ENCODE measurements around the gene FAM236D. TPM values are rescaled to one million over a fixed set of nuclear protein-coding genes. Genes with fewer than 3 reads are reported as not detected.
"Not testable (repeated sequence)": the region's sequence is repeated elsewhere in the genome, so short reads cannot be mapped to it uniquely, and the experiment has no call there.

The FAM236D gene
- polyA plus RNA-seq (2013, experiment 1 of 2; ENCODE audit: insufficient read length), result not detected
- polyA plus RNA-seq (2013, experiment 2 of 2; ENCODE audit: insufficient read length), result not detected

DNA sequence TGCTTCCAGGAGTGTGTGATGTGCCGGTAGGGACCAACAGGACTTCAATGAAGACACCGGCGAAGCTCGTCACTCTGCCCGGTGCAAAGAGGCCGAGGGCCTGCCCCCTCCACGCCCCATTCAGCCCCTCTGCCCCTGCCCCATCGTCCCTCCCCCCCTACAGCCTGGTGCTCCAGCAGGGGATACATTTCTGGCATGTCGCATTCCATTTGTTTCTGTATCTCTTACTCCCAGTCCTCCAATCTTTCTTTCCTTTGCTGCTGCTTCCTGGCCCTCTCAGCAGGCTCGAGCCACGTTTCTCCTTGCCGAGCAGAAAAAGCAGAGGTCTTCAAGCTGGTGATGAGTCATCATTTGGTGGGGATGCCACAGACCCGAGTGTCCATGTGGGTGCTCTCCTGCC is at the start of gene FAM236D:
Gene FAM236D, minus strand, starts transcription at position 101 of the 400 bp plus-strand sequence. Its CDS starts 100 bp downstream, at position 1.
- DNase-seq, result not testable (repeated sequence)

DNA sequence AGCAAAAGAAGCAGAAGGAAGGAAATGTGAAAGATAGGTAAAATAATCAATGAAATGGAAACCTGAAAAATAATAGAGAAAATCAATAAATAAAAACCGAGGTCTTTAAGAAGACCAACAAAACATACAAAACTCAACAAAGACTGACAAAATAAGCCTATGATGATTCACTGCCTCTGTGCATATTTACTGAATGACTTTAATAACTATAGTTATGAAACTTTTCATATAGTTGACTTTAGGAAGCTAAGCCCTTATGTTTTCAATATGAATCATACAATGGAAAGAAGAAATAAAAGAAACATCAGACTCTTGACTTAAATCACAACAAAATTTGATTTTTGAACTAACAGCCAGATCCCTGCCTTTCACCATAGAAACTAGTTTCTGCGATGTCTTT is 29.5 kb upstream of the FAM236D start:
- DNase-seq, result not testable (repeated sequence)

DNA sequence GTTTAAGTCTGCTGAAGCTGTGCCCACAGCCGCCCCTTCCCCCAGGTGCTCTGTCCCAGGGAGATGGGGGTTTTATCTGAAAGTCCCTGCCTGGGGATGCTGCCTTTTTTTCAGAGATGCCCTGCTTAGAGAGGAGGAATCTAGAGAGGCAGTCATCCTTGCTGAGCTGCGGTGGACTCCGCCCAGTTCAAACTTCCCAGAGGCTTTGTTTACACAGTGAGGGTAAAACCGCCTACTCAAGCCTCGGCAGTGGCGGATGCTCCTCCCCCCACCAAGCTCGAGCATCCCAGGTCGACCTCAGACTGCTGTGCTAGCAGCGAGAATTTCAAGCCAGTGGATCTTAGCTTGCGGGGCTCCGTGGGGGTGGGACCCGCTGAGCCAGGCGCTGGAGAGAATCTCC is 22.7 kb upstream of the FAM236D start:
- not testable (repeated sequence) for DNase-seq

DNA sequence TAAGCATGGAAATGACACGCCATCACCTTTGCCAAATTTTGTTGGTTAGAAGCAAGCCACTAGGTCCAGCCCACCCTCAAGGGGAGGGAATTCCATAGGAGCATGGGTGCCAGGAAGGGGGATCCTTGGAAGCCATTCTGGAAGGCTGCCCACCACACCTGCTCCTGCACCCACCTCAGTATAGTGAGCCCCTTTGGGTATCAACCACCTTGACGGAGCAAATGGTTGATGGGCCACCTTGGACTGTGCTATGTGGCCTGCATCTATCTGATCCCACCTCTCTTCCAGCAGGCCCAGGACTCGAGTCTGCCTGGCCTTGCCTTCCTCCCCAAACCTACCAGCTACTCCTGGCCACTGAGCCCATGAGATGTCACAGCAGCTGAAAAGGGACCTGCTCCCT is 17.6 kb downstream of the FAM236D start:
- not testable (repeated sequence) for DNase-seq

DNA sequence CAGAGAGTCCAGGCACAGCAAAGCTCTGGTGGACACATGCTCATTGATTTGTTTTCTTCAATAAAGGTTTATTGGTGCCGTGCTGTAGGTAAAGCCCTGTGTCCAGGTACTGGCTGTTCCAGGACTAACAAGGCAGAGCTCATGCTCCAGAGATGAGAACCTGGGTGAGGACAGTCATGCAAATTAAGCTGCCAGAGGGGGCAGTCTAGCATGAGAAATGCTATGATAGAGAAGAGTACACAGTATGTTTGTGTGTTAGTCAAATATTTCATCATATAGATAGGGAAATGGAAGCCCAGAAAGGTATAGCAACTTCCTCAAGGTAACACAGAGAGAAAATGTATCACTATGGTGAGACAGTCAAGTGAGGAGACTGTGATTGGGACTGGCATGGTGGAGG is 19.9 kb downstream of the FAM236D start:
- DNase-seq, result not testable (repeated sequence)

DNA sequence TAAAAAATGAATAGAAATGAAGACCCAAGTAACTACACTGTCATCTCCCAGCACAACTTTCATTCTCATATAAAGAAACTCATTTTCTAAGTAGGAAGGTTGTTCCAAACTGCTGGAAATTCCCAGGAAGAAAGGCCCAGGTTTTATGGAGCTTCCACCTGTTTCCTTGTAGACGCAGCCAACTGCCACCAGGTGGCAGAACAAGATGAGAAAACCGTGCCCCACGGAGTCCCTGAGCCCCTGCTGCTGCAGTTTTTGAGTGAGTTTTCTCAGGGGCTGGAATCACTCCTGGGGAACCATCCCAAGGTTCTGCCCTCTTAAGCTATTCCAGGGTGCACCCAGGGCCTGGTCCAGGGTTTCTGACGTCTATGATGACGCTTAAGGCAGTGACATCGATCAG is 24.0 kb downstream of the FAM236D start:
- not testable (repeated sequence) for DNase-seq

DNA sequence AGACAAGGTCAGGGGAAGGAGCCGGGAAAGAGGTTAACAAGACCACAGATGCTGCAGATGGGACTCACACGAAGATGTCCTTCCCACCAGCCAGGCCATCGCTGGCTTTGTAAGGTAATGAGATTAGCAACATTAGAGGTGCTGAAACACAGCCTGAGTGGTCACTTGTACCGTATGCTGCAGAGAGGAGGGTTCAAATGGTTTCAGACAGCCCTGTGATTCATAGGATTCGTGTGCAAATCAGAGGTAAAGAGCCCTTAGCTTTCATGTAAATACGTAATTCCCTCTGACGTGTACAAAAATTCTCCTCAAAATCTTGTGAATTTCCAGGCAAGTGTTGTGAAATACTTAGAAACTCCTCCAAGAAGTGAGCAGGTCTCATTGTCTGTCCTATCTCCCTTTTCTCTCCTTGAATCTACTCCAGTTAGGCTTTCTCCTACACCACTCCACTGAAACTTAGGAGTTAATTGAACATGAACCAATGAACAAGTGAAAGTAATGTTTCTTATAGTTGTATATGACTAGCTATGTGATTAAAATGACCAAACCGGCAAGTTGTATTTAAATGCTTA is 24.6 kb downstream of the FAM236D start:
- DNase-seq, result not testable (repeated sequence)

DNA sequence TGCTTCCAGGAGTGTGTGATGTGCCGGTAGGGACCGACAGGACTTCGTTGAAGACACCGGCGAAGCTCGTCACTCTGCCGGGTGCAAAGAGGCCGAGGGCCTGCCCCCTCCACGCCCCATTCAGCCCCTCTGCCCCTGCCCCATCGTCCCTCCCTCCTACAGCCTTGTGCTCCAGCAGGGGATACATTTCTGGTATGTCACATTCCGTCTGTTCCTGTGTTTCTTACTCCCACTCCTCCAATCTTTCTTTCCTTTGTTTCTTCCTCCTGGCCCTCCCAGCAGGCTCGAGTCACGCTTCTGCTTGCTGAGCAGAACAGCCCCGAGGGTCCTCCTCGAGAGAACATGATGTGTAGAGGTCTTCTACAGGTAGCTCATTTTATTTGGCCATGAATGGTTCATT is 25.4 kb downstream of the FAM236D start, which contains the start of gene FAM236B:
Gene FAM236B, minus strand, starts transcription at position 101 of the 400 bp plus-strand sequence. Its CDS starts 100 bp downstream, at position 1.
- DNase-seq, result not testable (repeated sequence)

DNA sequence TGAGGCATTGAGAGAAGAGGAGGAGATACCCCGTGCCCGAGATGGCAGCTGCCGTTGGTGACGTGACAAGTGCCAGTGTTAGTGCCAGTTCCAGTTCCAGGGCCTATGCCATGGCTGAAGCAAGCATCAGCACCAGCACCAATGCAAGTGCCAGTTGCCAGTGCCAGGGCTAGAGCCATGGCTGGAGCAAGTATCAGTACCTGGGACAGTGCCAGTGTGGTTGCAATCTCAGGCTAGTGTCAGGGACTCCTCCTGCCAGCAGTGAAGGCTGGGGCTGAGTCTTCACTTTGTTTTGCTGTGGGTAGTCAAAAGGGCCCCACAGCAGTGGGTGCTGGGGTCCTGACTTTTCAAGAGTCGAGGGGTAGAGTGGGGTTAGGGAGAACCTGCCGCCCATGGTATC is 29.9 kb downstream of the FAM236D start:
- DNase-seq, result not testable (repeated sequence)

DNA sequence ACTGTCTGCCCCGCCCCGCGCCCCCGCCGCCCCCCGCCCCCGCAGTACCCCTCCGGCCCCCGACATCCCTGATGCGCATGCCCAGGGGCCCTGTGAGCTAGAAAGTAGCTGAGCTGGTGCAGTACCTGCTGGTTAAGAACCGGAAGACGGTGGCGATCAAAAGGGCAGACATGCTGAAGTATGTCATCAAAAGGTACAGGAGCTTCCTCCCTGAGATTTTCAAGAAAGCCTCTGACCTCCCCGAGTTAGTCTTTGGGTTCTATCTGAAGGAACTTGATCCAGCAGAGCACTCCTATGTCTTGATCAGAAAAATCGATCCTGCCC is 30.6 kb downstream of the FAM236D start:
- not testable (repeated sequence) for DNase-seq

DNA sequence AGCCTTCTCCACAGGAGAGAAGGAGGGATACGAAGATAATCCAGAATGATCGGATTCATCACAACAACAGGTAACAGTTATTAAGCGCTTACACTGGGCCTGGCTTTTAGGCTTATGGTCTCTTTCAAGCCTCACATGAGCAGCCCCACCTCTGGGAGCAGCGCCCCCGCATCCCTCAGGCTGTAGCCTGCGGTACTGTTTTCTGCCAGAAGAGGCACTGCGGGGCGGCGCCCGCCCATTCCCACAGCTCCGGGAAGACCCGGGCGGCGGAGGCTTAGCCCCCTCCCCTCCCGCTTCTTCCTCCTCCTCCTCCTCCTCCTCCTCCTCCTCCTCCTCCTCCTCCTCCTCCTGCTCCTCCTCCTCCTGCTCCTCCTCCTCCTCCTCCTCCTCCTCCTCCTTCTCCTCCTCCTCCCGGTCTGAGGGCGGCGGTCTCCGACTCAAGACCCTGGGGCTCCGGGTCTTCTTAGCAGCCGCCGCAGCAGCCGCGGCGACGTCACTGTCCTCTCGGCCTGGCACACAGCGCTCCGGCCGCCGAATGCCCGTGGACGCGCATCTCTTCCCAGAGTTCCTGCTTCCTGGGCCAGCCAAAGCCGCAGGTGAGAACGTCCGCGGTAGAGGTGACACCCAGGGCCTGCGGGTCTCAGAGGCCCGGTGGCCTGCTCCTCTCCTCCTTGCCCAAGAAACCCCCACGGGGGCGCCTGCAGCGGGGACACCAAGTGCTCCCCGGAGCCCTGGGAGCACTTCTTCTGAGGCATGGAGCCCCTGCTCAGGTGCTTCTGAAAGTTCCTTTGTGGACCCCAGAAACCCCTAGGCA is 31.1 kb downstream of the FAM236D start, which contains the start of gene DMRTC1B:
Gene DMRTC1B, plus strand, starts transcription at position 238 of the 814 bp plus-strand sequence. CDS start 68,246 bp downstream, outside the sequence.
- DNase-seq, result not testable (repeated sequence)

DNA sequence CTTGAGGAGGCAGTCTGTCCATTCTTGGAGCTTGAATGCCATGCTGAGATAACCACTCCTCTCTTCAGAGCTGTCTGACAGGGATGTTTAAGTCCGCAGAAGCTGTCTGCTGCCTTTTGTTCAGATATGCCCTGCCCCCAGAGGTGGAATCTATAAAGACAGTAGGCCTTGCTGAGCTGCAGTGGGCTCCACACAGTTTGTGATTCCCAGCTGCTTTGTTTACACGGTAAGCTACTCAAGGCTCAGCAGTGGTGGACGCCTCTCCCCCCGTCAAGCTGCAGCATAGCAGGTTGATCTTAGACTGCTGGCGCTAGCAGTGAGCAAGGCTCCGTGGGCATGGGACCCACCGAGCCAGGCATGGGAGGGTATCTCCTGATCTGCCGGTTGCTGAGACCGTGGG is 47.6 kb downstream of the FAM236D start:
- not testable (repeated sequence) for DNase-seq
